Panc1 (cell line): ENCODE measurements around the gene DNASE1L1.

Experiments
- POLR2AphosphoS5 ChIP-seq: IDR thresholded peaks from 2 replicates; pipeline ENCODE4 v1.6.1; 2012; ENCODE audit warnings: mild to moderate bottlenecking, low read depth, low read length, moderate library complexity
- SIN3A ChIP-seq: IDR thresholded peaks from 2 replicates; pipeline ENCODE4 v1.6.1; 2012; ENCODE audit warnings: low read depth, mild to moderate bottlenecking, low read length, moderate library complexity, borderline replicate concordance; ENCODE audit not compliant: insufficient read depth
- TCF7L2 ChIP-seq: IDR thresholded peaks from 2 replicates; pipeline ENCODE4 v1.6.1; 2011; ENCODE audit warnings: mild to moderate bottlenecking, low read depth, low read length, inconsistent platforms
- TF ChIP-seq, protein P1 (sequence below), 2 experiments: IDR thresholded peaks; 2 replicates each; pipeline ENCODE4 v1.6.1; 2011 to 2012; ENCODE audit warnings: low read depth in 2 of 2, control low read depth in 1 of 2, low read length in 1 of 2, mild to moderate bottlenecking in 1 of 2, moderate library complexity in 1 of 2; ENCODE audit not compliant: insufficient read depth in 1 of 2
- TF ChIP-seq, protein P2 (sequence below): fragments of 450-650 bp; IDR thresholded peaks from 2 replicates; pipeline ENCODE4 v1.5.1; 2017; ENCODE audit warnings: mild to moderate bottlenecking

DNA sequence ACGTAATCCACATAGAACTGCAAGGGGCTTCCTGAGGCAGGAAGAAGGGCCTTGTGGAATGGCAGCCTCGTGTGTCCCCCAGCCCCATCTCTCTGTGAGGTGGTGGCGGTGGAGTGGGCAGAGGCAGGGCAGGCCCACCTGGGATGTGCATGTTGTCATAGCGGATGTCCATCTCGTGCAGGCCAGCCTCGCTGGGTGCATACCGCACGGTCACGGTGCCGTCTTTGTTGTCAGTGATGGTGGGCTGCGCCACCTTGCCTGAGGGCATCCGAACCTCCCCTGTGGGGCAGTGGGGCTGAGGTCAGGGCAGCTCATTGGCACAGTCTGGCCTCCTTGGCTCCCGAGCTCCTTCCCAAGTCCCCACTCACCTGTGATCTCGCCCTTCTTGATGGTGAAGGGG lies 55.0 kb downstream of the DNASE1L1 start:
- TF ChIP-seq SIN3A (no peak), TCF7L2 (no peak), POLR2AphosphoS5 (no peak)
- TF ChIP-seq, protein P1, sequence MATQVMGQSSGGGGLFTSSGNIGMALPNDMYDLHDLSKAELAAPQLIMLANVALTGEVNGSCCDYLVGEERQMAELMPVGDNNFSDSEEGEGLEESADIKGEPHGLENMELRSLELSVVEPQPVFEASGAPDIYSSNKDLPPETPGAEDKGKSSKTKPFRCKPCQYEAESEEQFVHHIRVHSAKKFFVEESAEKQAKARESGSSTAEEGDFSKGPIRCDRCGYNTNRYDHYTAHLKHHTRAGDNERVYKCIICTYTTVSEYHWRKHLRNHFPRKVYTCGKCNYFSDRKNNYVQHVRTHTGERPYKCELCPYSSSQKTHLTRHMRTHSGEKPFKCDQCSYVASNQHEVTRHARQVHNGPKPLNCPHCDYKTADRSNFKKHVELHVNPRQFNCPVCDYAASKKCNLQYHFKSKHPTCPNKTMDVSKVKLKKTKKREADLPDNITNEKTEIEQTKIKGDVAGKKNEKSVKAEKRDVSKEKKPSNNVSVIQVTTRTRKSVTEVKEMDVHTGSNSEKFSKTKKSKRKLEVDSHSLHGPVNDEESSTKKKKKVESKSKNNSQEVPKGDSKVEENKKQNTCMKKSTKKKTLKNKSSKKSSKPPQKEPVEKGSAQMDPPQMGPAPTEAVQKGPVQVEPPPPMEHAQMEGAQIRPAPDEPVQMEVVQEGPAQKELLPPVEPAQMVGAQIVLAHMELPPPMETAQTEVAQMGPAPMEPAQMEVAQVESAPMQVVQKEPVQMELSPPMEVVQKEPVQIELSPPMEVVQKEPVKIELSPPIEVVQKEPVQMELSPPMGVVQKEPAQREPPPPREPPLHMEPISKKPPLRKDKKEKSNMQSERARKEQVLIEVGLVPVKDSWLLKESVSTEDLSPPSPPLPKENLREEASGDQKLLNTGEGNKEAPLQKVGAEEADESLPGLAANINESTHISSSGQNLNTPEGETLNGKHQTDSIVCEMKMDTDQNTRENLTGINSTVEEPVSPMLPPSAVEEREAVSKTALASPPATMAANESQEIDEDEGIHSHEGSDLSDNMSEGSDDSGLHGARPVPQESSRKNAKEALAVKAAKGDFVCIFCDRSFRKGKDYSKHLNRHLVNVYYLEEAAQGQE (IDR thresholded peaks at IDR 0.05; ENCODE audit: insufficient read depth in 1 of 2, low read depth in 2 of 2, low read length in 1 of 2), result no peak
- TF ChIP-seq, protein P2, sequence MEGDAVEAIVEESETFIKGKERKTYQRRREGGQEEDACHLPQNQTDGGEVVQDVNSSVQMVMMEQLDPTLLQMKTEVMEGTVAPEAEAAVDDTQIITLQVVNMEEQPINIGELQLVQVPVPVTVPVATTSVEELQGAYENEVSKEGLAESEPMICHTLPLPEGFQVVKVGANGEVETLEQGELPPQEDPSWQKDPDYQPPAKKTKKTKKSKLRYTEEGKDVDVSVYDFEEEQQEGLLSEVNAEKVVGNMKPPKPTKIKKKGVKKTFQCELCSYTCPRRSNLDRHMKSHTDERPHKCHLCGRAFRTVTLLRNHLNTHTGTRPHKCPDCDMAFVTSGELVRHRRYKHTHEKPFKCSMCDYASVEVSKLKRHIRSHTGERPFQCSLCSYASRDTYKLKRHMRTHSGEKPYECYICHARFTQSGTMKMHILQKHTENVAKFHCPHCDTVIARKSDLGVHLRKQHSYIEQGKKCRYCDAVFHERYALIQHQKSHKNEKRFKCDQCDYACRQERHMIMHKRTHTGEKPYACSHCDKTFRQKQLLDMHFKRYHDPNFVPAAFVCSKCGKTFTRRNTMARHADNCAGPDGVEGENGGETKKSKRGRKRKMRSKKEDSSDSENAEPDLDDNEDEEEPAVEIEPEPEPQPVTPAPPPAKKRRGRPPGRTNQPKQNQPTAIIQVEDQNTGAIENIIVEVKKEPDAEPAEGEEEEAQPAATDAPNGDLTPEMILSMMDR, result no peak
